Stomach (tissue), 4 donors: Measurements from ENCODE around the gene STX2.

Experiments
- CTCF ChIP-seq, 7 experiments: fragments of 450-650 bp in 4 of 7; fragments of 200-600 bp in 3 of 7; sonication (generic) in 3 of 7; IDR thresholded peaks; one replicate each; pipeline ENCODE4 v1.5.1; 2016 to 2019; ENCODE audit warnings: antibody characterized with exemption in 7 of 7, control low read depth in 2 of 7, mild to moderate bottlenecking in 1 of 7
- POLR2AphosphoS5 ChIP-seq, 3 donors: sonication (generic); formaldehyde crosslinking; IDR thresholded peaks; one replicate each; pipeline ENCODE4 v1.6.1; 2016; ENCODE audit warnings: antibody characterized with exemption in 3 of 3

- TF ChIP-seq POLR2AphosphoS5 (IDR thresholded peaks at IDR 0.05) (no peak), CTCF (IDR thresholded peaks at IDR 0.05) (no peak)
These were observed 34.8 kb downstream of the STX2 start for GRCh38 chr12:130804216-130804615.
